Chondrocyte (in vitro differentiated cells): ENCODE data around the gene ZNF438. TPM values are rescaled to one million over a fixed set of nuclear protein-coding genes. Genes with fewer than 3 reads are reported as not detected.

Source experiments
- DNase-seq: peaks from one replicate; pipeline ENCODE4 v3.0.0; 2021; ENCODE audit warnings: mixed read lengths, low spot score
- H3K27ac Mint-ChIP-seq: one replicate; pipeline ENCODE4 v1.8.0; 2021; ENCODE audit warnings: mild to moderate bottlenecking, moderate library complexity, mixed read lengths; ENCODE audit not compliant: unreplicated experiment
- H3K27me3 Mint-ChIP-seq: 2 replicates; pipeline ENCODE4 v1.8.0; 2021; ENCODE audit warnings: low read depth, mixed read lengths
- H3K36me3 Mint-ChIP-seq: 2 replicates; pipeline ENCODE4 v1.8.0; 2021; ENCODE audit warnings: low read depth, mixed read lengths
- H3K4me1 Mint-ChIP-seq: 2 replicates; pipeline ENCODE4 v1.8.0; 2021; ENCODE audit warnings: low read depth, mild to moderate bottlenecking, mixed read lengths
- H3K4me3 Mint-ChIP-seq: one replicate; pipeline ENCODE4 v1.8.0; 2021; ENCODE audit warnings: mild to moderate bottlenecking, moderate library complexity, mixed read lengths; ENCODE audit not compliant: unreplicated experiment
- H3K9me3 Mint-ChIP-seq: 2 replicates; pipeline ENCODE4 v1.8.0; 2021; ENCODE audit warnings: low read depth, mixed read lengths
- total RNA-seq: library from RNA; stranded (reverse); gene quantifications from 3 replicates; pipeline ENCODE4 v1.2.1, GENCODE V29; 2021
- TF ChIP-seq, protein P1 (sequence below): fragments of 200-600 bp; sonication (generic); IDR thresholded peaks from 2 replicates; pipeline ENCODE4 v1.5.0; 2021; ENCODE audit warnings: antibody characterized with exemption, mild to moderate bottlenecking, moderate library complexity

ZNF438 gene
- total RNA-seq, 1 donor from 2014 or later: 4.9 TPM

DNA sequence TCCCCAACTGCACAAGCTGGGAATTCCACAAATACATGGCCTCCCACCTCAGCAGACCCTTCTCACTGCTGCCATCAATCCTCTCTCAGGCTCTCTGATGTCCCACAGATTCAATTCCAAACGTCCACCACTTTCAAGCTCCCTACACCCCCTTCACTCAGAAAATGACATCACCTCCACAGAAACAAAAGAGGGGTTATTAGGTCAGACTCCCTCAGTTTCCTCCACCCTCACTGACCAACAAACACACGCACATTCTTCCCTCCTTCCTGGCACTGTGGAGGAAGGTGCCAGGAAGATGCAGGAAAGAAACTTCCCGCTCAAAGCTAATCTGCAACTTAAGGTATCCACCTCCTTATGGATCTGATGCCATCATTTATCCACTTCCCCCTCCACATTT lies 18.3 kb downstream of the ZNF438 start:
- H3K4me1 Mint-ChIP-seq: peaks cover 34% of the 10 kb centered on the region
- H3K27me3 Mint-ChIP-seq: no peaks in the 10 kb centered on the region
- H3K27ac Mint-ChIP-seq: no peak overlapping the region
- DNase-seq: no peak
- H3K36me3 Mint-ChIP-seq: peaks cover 3% of the 10 kb centered on the region
- TF ChIP-seq, protein P1, sequence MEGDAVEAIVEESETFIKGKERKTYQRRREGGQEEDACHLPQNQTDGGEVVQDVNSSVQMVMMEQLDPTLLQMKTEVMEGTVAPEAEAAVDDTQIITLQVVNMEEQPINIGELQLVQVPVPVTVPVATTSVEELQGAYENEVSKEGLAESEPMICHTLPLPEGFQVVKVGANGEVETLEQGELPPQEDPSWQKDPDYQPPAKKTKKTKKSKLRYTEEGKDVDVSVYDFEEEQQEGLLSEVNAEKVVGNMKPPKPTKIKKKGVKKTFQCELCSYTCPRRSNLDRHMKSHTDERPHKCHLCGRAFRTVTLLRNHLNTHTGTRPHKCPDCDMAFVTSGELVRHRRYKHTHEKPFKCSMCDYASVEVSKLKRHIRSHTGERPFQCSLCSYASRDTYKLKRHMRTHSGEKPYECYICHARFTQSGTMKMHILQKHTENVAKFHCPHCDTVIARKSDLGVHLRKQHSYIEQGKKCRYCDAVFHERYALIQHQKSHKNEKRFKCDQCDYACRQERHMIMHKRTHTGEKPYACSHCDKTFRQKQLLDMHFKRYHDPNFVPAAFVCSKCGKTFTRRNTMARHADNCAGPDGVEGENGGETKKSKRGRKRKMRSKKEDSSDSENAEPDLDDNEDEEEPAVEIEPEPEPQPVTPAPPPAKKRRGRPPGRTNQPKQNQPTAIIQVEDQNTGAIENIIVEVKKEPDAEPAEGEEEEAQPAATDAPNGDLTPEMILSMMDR: no peak
- H3K4me3 Mint-ChIP-seq: no peak overlapping the region
- H3K9me3 Mint-ChIP-seq: no peaks in the 10 kb centered on the region

DNA sequence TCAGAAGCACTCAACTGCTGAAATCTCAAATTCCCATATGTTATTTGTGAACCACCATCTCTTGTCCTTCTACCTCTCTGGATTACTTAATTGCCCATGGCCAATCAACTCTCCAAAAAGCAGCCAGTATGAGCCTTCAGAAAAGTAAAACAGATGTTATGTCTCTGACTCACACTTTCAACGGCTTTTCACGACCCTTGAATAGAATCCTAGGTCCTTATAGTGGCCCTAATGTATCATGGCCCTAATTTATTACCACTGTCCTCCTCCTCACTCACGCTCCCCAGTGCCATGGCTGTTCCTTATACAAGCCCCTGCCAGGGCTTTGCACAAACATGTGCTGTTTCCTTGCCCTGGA lies 20.0 kb downstream of the ZNF438 start:
- TF ChIP-seq, protein P1: no peak
- Mint-ChIP-seq H3K4me1 (peaks cover 41% of the 10 kb centered on the region), H3K27ac (no peak overlapping the region), H3K4me3 (no peak overlapping the region), H3K27me3 (no peaks in the 10 kb centered on the region), H3K36me3 (peaks cover 3% of the 10 kb centered on the region), H3K9me3 (no peaks in the 10 kb centered on the region)
- DNase-seq: no peak

DNA sequence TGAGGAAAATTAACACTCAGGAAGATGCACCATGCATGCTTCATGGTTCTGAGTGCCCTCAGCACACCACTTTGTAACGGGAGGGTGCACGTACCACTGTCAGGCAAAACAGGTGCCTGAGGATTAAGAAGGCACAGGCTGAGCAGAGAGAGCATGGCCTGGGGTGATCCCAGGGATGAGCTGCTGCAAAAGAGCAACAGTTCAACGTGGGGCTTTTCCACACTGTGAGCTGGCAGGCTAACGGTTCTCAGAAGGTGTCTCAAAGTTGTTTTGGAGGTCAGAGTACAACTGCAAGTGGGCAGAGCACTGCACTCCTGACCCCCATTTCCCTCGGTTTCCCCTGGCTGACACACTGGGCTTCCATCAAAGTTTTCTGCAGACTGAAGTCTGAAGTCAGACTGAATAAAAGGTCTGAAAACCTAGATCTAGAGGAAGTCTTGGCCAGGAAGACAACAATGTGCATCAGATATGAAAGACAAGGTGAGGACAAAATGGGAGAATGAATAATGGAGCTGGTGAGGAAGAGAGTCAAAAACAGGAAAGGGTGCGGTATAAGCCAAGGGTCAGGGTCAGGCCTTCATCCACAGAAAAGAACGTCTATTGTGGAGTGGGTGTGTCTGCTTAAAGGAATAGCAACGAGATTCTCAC lies 20.5 kb downstream of the ZNF438 start:
- no peak for DNase-seq
- H3K36me3 Mint-ChIP-seq: peaks cover 3% of the 10 kb centered on the region
- no peak overlapping the region for H3K27ac Mint-ChIP-seq
- H3K4me1 Mint-ChIP-seq: peaks cover 46% of the 10 kb centered on the region
- TF ChIP-seq, protein P1: no peak
- H3K27me3 Mint-ChIP-seq: no peaks in the 10 kb centered on the region
- no peaks in the 10 kb centered on the region for H3K9me3 Mint-ChIP-seq
- H3K4me3 Mint-ChIP-seq: no peak overlapping the region

DNA sequence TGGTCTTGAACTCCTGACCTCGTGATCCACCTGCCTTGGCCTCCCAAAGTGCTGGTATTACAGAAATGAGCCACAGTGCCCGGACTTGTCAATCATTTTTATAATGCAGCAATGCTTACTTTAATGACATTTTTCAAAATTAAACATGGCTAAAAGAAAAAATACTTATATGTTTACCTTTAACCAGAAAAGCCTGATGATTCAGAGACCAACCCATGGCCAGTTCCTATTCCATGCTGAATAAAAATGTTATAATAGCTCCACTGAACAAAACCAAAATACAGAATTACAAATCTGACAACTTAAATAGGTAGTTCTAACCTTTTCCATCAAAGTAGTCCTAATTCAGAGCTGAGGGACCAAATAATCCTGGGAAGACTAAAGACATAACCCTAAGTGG lies 21.6 kb downstream of the ZNF438 start:
- DNase-seq: no peak
- Mint-ChIP-seq H3K4me3 (no peak overlapping the region), H3K27ac (no peak overlapping the region), H3K36me3 (peaks cover 3% of the 10 kb centered on the region), H3K9me3 (peaks cover 2% of the 10 kb centered on the region), H3K27me3 (no peaks in the 10 kb centered on the region), H3K4me1 (peaks cover 55% of the 10 kb centered on the region)
- TF ChIP-seq, protein P1: no peak

DNA sequence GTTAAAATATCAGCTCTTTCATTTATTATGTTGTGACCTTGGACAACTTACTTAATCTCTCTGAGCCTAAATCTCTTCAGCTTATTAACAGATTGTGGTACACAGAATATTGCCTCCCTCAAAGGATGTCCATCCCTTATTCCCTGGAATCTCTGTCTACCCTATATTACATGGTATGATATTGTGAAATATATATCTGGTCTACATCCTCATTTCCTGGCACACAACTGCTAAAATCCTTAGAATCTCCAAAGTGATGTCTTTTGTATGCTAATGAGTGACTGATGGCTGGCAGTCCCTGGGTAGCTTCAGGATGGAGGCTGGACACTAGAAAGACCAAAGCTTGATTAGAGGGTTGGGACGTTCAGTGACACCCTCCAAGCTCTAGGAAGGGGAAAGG lies 25.8 kb downstream of the ZNF438 start:
- peaks cover 57% of the 10 kb centered on the region for H3K4me1 Mint-ChIP-seq

More for the DNA sequence above, 25.8 kb downstream of the ZNF438 start:
- H3K36me3 Mint-ChIP-seq: no peaks in the 10 kb centered on the region
- no peak overlapping the region for H3K27ac Mint-ChIP-seq
- DNase-seq: no peak
- TF ChIP-seq, protein P1: no peak
- H3K27me3 Mint-ChIP-seq: no peaks in the 10 kb centered on the region
- no peak overlapping the region for H3K4me3 Mint-ChIP-seq
- peaks cover 10% of the 10 kb centered on the region for H3K9me3 Mint-ChIP-seq
